ENCODE results near the gene GALNT14.

The GALNT14 gene

GRCh38 chr2:30877833-30878232, 260.4 kb downstream of the GALNT14 start:
- no peak for DNase-seq

DNA sequence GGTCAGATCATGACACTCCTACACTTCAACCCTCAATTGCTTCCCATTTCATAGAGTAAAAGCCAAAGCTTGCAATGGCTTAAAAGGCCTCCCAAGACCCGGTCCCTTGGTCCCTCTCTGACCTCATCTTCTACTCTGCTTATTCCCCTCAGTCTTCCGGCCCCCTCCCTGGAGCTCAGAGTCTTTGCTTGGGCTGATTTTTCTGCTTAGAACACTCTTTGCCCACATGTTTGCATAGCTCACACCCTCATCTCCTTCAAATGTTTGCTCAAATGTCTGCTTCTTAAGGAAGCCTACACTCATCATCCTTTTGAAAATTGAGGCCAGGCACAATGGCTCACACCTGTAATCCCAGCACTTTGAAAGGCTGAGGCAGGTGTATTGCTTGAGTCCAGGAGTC, 265.4 kb downstream of the GALNT14 start:
- no peak for DNase-seq

DNA sequence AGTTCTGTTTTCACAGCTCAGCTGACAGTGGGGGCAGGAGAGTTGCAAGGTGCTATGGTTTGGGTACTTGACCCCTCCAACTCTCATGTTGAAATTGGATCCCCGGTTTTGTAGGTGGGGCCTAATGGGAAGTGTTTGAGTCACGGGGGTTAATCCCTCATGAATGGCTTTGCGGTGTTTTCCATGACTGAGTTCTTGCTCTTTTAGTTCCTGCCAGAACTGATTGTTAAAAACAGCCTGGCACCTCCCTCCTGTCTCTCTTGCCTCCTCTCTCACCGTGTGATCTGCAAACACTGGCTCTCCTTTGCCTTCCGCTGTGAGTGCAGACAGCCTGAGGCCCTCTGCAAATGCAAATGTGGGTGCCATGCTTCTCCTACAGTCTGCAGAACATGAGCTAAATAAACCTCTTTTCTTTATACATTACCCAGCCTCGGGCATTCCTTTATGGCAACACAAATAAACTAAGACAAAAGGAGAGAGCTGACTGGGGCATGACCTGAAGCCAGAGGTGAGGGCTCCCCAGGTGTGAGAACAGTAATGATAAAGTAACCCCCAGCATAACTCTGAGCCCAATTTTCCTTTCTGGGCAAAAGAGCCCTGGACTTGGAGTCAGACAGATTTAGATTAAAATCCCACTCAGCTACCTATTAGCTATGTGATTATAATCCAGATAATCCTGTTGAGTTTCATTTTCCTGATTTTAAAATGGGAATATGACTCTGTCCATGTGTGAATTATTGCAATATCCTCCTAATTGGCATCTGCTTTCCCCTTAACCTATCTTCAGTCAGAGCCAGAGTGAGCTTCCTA, 266.1 kb downstream of the GALNT14 start:
- no peak for DNase-seq

GRCh38 chr2:30871440-30871839, 266.8 kb downstream of the GALNT14 start:
- DNase-seq = no peak

- DNase-seq = no peak
These were observed 268.3 kb downstream of the GALNT14 start for GRCh38 chr2:30869988-30870387.

GRCh38 chr2:30867385-30867784, 270.9 kb downstream of the GALNT14 start:
- no peak for DNase-seq

DNA sequence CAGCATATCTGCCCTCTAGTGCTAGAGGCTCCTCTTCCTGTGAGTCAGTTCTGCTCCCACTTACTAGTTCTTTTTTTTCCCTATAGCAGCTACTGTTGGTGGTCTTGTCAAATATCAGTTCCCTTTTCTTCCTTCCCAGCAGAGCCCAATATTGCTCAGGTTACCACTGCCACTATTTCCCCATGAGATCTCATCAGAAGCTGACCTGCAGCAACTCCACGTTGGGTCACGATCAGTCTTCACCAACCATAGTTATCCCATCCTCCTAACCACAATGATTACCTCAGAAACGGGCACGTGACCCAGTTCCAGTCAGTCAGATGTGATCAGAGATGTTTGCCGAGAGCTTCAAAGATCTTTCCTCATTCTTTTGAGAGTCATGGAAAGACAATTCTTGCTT, 271.3 kb downstream of the GALNT14 start:
- peak; percentile 81 for DNase-seq

GRCh38 chr2:30865892-30866681, 272.2 kb downstream of the GALNT14 start:
- peak; percentile 10 for DNase-seq

- no peak for DNase-seq
These were observed 273.0 kb downstream of the GALNT14 start for GRCh38 chr2:30865243-30865642.

DNA sequence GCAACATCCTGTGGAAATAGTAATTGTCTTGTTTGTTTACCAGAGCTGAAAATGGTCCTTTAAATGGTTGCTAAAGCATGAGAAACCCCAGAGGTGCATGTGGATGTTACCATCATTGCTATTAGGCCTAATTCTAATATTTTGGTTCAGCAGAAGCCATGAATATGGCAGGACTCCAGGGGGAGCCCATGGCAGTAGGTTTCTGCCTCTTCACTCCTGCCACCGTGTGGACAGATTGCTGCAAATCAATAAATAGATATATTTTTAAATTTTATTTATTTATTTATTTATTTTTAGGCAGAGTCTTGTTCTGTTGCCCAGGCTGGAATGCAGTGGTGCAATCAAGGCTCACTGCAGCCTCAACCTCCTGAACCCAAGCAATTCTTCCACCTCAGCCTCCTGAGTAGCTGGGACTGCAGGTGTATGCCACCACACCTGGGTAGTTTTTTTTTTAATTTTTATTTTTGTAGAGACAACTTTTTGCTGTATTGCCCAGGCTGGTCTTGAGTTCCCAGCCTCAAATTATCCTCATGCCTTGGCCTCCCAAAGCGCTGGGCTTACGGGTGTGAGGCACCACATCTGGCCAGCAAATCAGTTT, 276.1 kb downstream of the GALNT14 start:
- peak; percentile 81 for DNase-seq

DNA sequence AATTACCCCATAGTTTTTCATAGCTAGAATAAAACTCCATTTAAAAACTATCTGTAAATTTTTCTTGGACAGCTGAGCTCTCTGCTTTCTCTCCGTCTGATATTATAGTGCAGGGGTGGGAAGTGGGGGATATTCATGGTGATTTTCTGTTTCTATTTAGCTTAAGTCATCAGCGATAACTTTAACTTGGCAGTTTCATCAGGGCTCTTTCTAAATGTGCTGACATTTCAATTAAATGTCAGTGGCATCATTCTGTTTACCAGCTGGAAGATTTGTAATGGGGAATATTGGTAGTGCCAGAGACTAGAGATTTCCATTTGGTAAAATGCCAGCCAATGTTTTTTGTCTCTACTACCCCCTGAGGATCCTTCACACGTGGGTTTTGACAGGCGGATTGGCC, 277.5 kb downstream of the GALNT14 start:
- no peak for DNase-seq

Data from suppressor macrophage treated with lipopolysaccharide for 4 hours (primary cell).